ENCODE results near the gene NEGR1.

NEGR1 gene

DNA sequence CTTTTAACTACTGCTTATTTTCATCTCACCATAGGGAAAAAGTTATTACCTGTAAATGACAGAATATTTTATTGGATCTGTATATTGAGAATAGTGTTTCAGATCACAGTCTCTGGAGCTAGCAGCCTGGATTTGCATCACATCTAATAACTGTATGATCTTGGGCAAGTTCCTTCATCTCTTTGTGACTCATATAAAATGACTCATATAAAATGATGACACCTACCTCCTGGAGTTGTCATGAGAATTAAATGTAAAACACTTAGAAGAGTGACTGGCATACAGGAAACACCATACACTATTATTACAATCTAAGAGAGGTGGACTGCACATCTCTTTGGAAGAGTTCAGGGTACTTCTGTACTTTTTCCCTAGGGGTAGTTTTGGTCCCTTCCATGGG is 421.3 kb downstream of the NEGR1 start:
- no peak overlapping the region for H3K4me3 ChIP-seq (ENCODE audit: low read length)
- TF ChIP-seq, protein P1, sequence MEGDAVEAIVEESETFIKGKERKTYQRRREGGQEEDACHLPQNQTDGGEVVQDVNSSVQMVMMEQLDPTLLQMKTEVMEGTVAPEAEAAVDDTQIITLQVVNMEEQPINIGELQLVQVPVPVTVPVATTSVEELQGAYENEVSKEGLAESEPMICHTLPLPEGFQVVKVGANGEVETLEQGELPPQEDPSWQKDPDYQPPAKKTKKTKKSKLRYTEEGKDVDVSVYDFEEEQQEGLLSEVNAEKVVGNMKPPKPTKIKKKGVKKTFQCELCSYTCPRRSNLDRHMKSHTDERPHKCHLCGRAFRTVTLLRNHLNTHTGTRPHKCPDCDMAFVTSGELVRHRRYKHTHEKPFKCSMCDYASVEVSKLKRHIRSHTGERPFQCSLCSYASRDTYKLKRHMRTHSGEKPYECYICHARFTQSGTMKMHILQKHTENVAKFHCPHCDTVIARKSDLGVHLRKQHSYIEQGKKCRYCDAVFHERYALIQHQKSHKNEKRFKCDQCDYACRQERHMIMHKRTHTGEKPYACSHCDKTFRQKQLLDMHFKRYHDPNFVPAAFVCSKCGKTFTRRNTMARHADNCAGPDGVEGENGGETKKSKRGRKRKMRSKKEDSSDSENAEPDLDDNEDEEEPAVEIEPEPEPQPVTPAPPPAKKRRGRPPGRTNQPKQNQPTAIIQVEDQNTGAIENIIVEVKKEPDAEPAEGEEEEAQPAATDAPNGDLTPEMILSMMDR (IDR thresholded peaks at IDR 0.05; ENCODE audit: insufficient read depth, low read depth, low read length, missing control alignments) = no peak
- DNase-seq (ENCODE audit: low read depth) = peak; percentile 83

DNA sequence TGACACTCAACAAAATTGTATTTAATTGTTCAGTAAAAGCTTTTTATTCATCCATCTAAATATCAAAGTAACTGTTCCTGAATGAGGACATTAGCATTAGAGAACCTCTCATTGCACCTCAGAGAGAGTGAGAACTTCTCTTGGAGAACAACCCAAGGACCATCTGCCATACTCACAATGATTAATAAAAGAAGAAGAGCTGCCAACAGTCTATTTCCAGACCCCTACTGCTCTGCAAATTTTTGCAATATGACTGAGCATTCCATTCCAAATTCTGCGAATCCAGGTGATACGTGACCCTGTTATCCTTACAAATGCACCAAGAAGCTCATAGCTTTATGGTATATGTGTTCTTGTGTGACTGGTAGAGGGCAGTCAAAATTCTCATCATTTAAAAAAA is 422.5 kb downstream of the NEGR1 start:
- TF ChIP-seq, protein P1 (IDR thresholded peaks at IDR 0.05; ENCODE audit: insufficient read depth, low read depth, low read length, missing control alignments) = no peak
- no peak for DNase-seq (ENCODE audit: low read depth)
- H3K4me3 ChIP-seq (ENCODE audit: low read length) = no peak overlapping the region

DNA sequence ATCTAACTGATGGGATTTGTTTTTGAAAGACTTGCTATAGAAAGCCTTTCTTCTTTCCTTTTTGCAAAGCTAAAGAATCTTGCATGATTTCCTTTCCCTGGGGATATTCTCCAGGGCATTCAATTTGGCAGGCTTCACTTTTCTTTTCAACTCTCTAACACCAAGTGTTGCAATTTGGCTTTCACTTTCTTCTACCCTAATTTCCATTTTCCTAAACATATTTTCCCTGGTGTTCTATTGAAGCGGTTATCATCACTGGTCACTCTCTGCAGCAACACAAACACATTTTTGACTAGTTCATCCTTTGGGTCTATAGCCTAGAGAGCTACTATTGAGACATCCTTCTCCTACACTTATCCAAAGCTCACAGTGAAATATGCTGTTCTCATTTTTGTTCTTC is 424.5 kb downstream of the NEGR1 start:
- H3K4me3 ChIP-seq (ENCODE audit: low read length) = no peak overlapping the region
- TF ChIP-seq, protein P1 (IDR thresholded peaks at IDR 0.05; ENCODE audit: insufficient read depth, low read depth, low read length, missing control alignments) = no peak
- DNase-seq (ENCODE audit: low read depth) = no peak

DNA sequence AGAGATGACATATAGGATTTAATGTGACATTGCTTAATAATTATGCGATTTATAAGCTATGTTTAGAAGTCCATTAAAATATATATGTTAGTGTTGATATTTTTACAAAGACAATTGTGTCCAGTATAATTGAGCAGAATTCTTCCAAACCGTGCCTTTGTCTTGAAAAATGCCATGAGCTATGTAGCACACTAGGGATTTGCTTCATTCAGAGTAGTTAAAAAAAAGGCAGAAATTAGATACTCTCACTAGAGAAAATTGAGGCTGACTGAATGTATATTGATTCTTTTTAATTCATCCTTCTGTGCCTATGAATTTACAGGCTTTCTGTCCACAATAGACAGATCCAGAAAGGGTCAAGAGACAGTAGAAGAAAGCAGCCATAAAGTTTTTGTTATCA is 429.0 kb downstream of the NEGR1 start:
- no peak for DNase-seq (ENCODE audit: low read depth)
- H3K4me3 ChIP-seq (ENCODE audit: low read length) = no peak overlapping the region
- TF ChIP-seq, protein P1 (IDR thresholded peaks at IDR 0.05; ENCODE audit: insufficient read depth, low read depth, low read length, missing control alignments) = no peak

DNA sequence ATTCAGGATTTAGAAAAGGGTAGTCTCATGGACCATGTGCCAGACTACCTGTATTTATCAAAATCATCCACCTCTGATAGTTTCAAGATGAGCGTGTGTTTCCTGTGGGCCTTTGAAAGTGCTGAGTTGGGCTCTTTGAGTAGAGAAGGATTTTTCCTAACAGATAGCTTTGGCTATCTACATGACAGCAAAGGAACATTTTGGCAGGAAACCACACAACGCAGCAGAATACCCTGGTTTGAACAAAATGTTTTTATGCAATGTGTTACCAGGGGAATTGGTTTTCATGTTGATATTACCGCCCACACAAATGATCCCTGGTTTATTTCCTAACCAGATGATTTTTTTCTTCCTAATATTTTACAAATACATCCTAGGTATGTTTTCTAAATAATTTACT is 431.4 kb downstream of the NEGR1 start:
- no peak overlapping the region for H3K4me3 ChIP-seq (ENCODE audit: low read length)
- DNase-seq (ENCODE audit: low read depth) = no peak
- TF ChIP-seq, protein P1 (IDR thresholded peaks at IDR 0.05; ENCODE audit: insufficient read depth, low read depth, low read length, missing control alignments) = no peak

DNA sequence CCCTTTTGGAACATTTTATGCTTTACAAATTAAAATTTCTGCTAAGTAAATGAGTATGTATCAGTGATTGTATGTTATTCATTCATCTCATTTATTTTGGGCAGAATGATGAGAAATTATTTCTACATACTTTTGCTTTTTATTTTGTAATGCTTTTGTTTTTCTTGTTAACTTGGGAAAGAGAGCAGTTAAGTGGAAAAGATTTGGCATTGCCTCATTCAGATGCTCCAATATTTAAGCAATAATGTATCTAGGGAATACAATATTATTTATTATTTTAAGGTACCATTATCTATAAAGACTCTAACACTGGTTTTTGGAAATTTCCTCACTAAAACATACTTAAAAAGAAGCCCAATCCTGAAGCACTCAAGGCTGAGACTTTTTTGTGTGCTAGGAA is 431.8 kb downstream of the NEGR1 start:
- DNase-seq (ENCODE audit: low read depth) = no peak
- TF ChIP-seq, protein P1 (IDR thresholded peaks at IDR 0.05; ENCODE audit: insufficient read depth, low read depth, low read length, missing control alignments) = no peak
- no peak overlapping the region for H3K4me3 ChIP-seq (ENCODE audit: low read length)

DNA sequence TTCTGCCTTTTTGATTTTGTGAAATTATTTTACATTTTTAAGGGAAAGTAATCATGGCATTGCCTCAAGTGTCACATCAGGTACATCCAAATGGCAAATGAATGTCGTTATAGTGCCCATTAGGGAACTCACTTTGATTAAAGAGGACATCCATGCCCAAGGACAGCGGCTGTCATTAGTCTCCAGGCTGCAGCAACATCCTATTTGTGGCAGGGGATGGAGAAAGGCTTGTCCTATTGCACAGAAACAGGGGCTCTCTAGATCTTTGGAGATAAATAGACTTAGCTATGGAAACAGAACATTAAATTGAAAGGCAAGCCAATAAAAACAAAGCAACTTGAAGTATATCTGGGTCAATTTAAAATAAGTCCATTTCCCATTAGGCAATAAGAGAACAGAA is 439.3 kb downstream of the NEGR1 start:
- DNase-seq (ENCODE audit: low read depth) = no peak
- TF ChIP-seq, protein P1 (IDR thresholded peaks at IDR 0.05; ENCODE audit: insufficient read depth, low read depth, low read length, missing control alignments) = no peak
- no peak overlapping the region for H3K4me3 ChIP-seq (ENCODE audit: low read length)
